HUES6 (cell line): ENCODE results near the gene GALNT1.
"Not testable (repeated sequence)": the region's sequence is repeated elsewhere in the genome, so short reads cannot be mapped to it uniquely, and the experiment has no call there.

ENCODE experiments used
- H3K27ac ChIP-seq: 2 replicates; pipeline ENCODE4 v1.7.0; 2013; ENCODE audit warnings: low read depth, mild to moderate bottlenecking, low read length, inconsistent platforms
- H3K27me3 ChIP-seq: 2 replicates; pipeline ENCODE4 v1.6.1; 2013; ENCODE audit warnings: low read length; ENCODE audit not compliant: control insufficient read depth, insufficient read depth
- H3K36me3 ChIP-seq: 2 replicates; pipeline ENCODE4 v1.6.1; 2013; ENCODE audit warnings: low read length; ENCODE audit not compliant: control insufficient read depth, insufficient read depth
- H3K4me1 ChIP-seq: 2 replicates; pipeline ENCODE4 v1.6.1; 2013; ENCODE audit warnings: low read length; ENCODE audit not compliant: control insufficient read depth, insufficient read depth
- H3K4me3 ChIP-seq: 2 replicates; pipeline ENCODE4 v1.5.1; 2013; ENCODE audit warnings: low read depth, low read length
- H3K9ac ChIP-seq: one replicate; pipeline ENCODE4 v1.6.1; 2013; ENCODE audit warnings: mild to moderate bottlenecking, low read length
- H3K9me3 ChIP-seq: 2 replicates; pipeline ENCODE4 v1.6.1; 2013; ENCODE audit warnings: low read depth, low read length; ENCODE audit not compliant: control insufficient read depth, insufficient read depth

Gene GALNT1

GRCh38 chr18:35570182-35570581 lies 11.4 kb upstream of the GALNT1 start:
- H3K27ac ChIP-seq, result no peak overlapping the region
- no peaks in the 10 kb centered on the region for H3K9me3 ChIP-seq
- no peaks in the 10 kb centered on the region for H3K4me1 ChIP-seq
- H3K4me3 ChIP-seq, result no peak overlapping the region
- no peaks in the 10 kb centered on the region for H3K27me3 ChIP-seq
- no peaks in the 10 kb centered on the region for H3K36me3 ChIP-seq
- no peak overlapping the region for H3K9ac ChIP-seq

- no peaks in the 10 kb centered on the region for H3K4me1 ChIP-seq
- H3K4me3 ChIP-seq, result no peak overlapping the region
- no peaks in the 10 kb centered on the region for H3K27me3 ChIP-seq
- no peaks in the 10 kb centered on the region for H3K36me3 ChIP-seq
- H3K9ac ChIP-seq, result no peak overlapping the region
- peaks cover 3% of the 10 kb centered on the region; the same call in 1 of the 2 replicates for H3K9me3 ChIP-seq
- no peak overlapping the region for H3K27ac ChIP-seq
Observed at GRCh38 chr18:35571138-35571537, 10.4 kb upstream of the GALNT1 start.

- Histone ChIP-seq H3K9me3 (peaks cover 11% of the 10 kb centered on the region), H3K4me1 (no peaks in the 10 kb centered on the region), H3K27ac (no peak overlapping the region), H3K9ac (no peak overlapping the region), H3K4me3 (no peak overlapping the region), H3K36me3 (no peaks in the 10 kb centered on the region), H3K27me3 (no peaks in the 10 kb centered on the region)
Observed at GRCh38 chr18:35572644-35573043, 8.9 kb upstream of the GALNT1 start.

- peaks cover 11% of the 10 kb centered on the region for H3K9me3 ChIP-seq
- H3K27me3 ChIP-seq, result no peaks in the 10 kb centered on the region
- no peaks in the 10 kb centered on the region for H3K4me1 ChIP-seq
- H3K36me3 ChIP-seq, result no peaks in the 10 kb centered on the region
- H3K4me3 ChIP-seq, result no peak overlapping the region
- no peak overlapping the region for H3K9ac ChIP-seq
- H3K27ac ChIP-seq, result no peak overlapping the region
Observed at GRCh38 chr18:35573531-35573930, 8.0 kb upstream of the GALNT1 start.

GRCh38 chr18:35576240-35576845 lies 5.2 kb upstream of the GALNT1 start:
- H3K27ac ChIP-seq, H3K36me3 ChIP-seq, H3K9ac ChIP-seq, H3K27me3 ChIP-seq, H3K4me3 ChIP-seq, H3K4me1 ChIP-seq: not testable (repeated sequence)
- peaks cover 11% of the 10 kb centered on the region for H3K9me3 ChIP-seq

- peaks cover 11% of the 10 kb centered on the region for H3K9me3 ChIP-seq
- no peak overlapping the region for H3K4me3 ChIP-seq
- H3K27me3 ChIP-seq, result peaks cover 4% of the 10 kb centered on the region; the same call in 1 of the 2 replicates
- H3K9ac ChIP-seq, result no peak overlapping the region
- no peaks in the 10 kb centered on the region for H3K36me3 ChIP-seq
- no peak overlapping the region for H3K27ac ChIP-seq
- peaks cover 1% of the 10 kb centered on the region; the same call in 1 of the 2 replicates for H3K4me1 ChIP-seq
Observed at GRCh38 chr18:35577045-35577848, 4.3 kb upstream of the GALNT1 start.

GRCh38 chr18:35578481-35578880 lies 3.1 kb upstream of the GALNT1 start:
- Histone ChIP-seq H3K4me3 (no peak overlapping the region), H3K4me1 (peaks cover 13% of the 10 kb centered on the region), H3K27ac (no peak overlapping the region), H3K36me3 (no peaks in the 10 kb centered on the region; the same call in 1 of the 2 replicates), H3K9ac (no peak overlapping the region), H3K27me3 (peaks cover 4% of the 10 kb centered on the region; the same call in 1 of the 2 replicates), H3K9me3 (peaks cover 11% of the 10 kb centered on the region)

GRCh38 chr18:35578936-35579335 lies 2.6 kb upstream of the GALNT1 start:
- H3K27me3 ChIP-seq, result peaks cover 4% of the 10 kb centered on the region; the same call in 1 of the 2 replicates
- peaks cover 14% of the 10 kb centered on the region for H3K4me1 ChIP-seq
- peaks cover 12% of the 10 kb centered on the region for H3K9me3 ChIP-seq
- H3K4me3 ChIP-seq, result no peak overlapping the region
- H3K27ac ChIP-seq, result no peak overlapping the region
- no peak overlapping the region for H3K9ac ChIP-seq
- peaks cover under 1% of the 10 kb centered on the region; the same call in 1 of the 2 replicates for H3K36me3 ChIP-seq

GRCh38 chr18:35580701-35581539 lies 620 bp upstream of the GALNT1 start:
- Histone ChIP-seq H3K27ac (peak overlapping the region; percentile 78; the same call in 1 of the 2 replicates), H3K4me3 (peak overlapping the region; percentile 78), H3K9ac (peak overlapping the region; percentile 86), H3K36me3 (peaks cover 12% of the 10 kb centered on the region; the same call in 1 of the 2 replicates), H3K27me3 (peaks cover 4% of the 10 kb centered on the region; the same call in 1 of the 2 replicates), H3K4me1 (peaks cover 14% of the 10 kb centered on the region), H3K9me3 (peaks cover 31% of the 10 kb centered on the region)

- Histone ChIP-seq H3K27ac (peak overlapping the region; percentile 64; the same call in 1 of the 2 replicates), H3K27me3 (peaks cover 4% of the 10 kb centered on the region; the same call in 1 of the 2 replicates), H3K4me3 (peak overlapping the region; percentile 89), H3K4me1 (peaks cover 14% of the 10 kb centered on the region), H3K9me3 (peaks cover 27% of the 10 kb centered on the region), H3K36me3 (peaks cover 12% of the 10 kb centered on the region; the same call in 1 of the 2 replicates), H3K9ac (peak overlapping the region; percentile 82)
Observed at GRCh38 chr18:35581898-35582641, 530 bp downstream of the GALNT1 start.
